Naive thymus-derived CD4-positive, alpha-beta T cell (primary cell): ENCODE results near the gene THSD4. TPM values are rescaled to one million over a fixed set of nuclear protein-coding genes. Genes with fewer than 3 reads are reported as not detected.

ENCODE experiments used
- ATAC-seq: fragments of 150-1000 bp; cut with Tn5 transposase; 2 replicates; pipeline ENCODE4 v1.10.0; 2021; ENCODE audit warnings: mild to moderate bottlenecking, moderate library complexity
- CTCF ChIA-PET: fragments of 350-600 bp; sonication (Branson Sonifier 250); formaldehyde crosslinking; loops from one replicate; lab custom pipeline; 2021; ENCODE audit warnings: antibody characterized with exemption; lab: Charles Lee
- POLR2A ChIA-PET: fragments of 350-600 bp; sonication (Branson Sonifier 250); formaldehyde crosslinking; loops from one replicate; lab custom pipeline; 2021; ENCODE audit warnings: antibody characterized with exemption, inconsistent platforms; lab: Charles Lee
- DNase-seq, 9 donors: peaks; one replicate each; pipeline versions ENCODE4 v3.0.0 to v3.0.0-alpha.2; 2020 to 2022; ENCODE audit warnings: mixed read lengths in 1 of 9
- H3K27ac ChIP-seq: one replicate; pipeline ENCODE4 v1.7.0; 2013; ENCODE audit warnings: mild to moderate bottlenecking, low read depth, low read length, moderate library complexity
- H3K27me3 ChIP-seq, 2 donors: one replicate each; pipeline ENCODE4 v1.7.0; 2013; ENCODE audit warnings: low read length in 2 of 2, mild to moderate bottlenecking in 2 of 2, moderate library complexity in 2 of 2; ENCODE audit not compliant: control insufficient read depth in 2 of 2, insufficient read depth in 2 of 2
- H3K36me3 ChIP-seq, 3 experiments: 1 replicate in 2 of 3; 2 replicates in 1 of 3; pipeline ENCODE4 v1.7.0; 2013; ENCODE audit warnings: low read length in 3 of 3, mild to moderate bottlenecking in 3 of 3, moderate library complexity in 1 of 3; ENCODE audit not compliant: insufficient read depth in 3 of 3, control insufficient read depth in 2 of 3
- H3K4me1 ChIP-seq, 2 donors: one replicate each; pipeline ENCODE4 v1.7.0; 2013; ENCODE audit warnings: low read length in 2 of 2, mild to moderate bottlenecking in 2 of 2, moderate library complexity in 1 of 2; ENCODE audit not compliant: control insufficient read depth in 2 of 2, insufficient read depth in 2 of 2
- H3K4me3 ChIP-seq: 2 replicates; pipeline ENCODE4 v1.7.0; 2013; ENCODE audit warnings: mild to moderate bottlenecking, low read length
- H3K9me3 ChIP-seq, 3 experiments: 1 replicate in 2 of 3; 2 replicates in 1 of 3; pipeline ENCODE4 v1.7.0; 2013; ENCODE audit warnings: low read length in 3 of 3; ENCODE audit not compliant: control insufficient read depth in 2 of 3
- H3K27ac Mint-ChIP-seq, 9 donors: one replicate each; pipeline ENCODE4 v1.8.0; 2020 to 2022; ENCODE audit warnings: mixed read lengths in 9 of 9, mild to moderate bottlenecking in 8 of 9, moderate library complexity in 5 of 9, inconsistent platforms in 2 of 9
- H3K27me3 Mint-ChIP-seq, 5 donors: one replicate each; pipeline ENCODE4 v1.8.0; 2021 to 2022; ENCODE audit warnings: mixed read lengths in 5 of 5, mild to moderate bottlenecking in 1 of 5
- H3K36me3 Mint-ChIP-seq, 5 donors: one replicate each; pipeline ENCODE4 v1.8.0; 2020 to 2022; ENCODE audit warnings: mixed read lengths in 5 of 5, mild to moderate bottlenecking in 3 of 5, inconsistent platforms in 1 of 5
- H3K4me1 Mint-ChIP-seq, 7 donors: one replicate each; pipeline ENCODE4 v1.8.0; 2020 to 2022; ENCODE audit warnings: mixed read lengths in 7 of 7, mild to moderate bottlenecking in 3 of 7, inconsistent platforms in 1 of 7
- H3K4me3 Mint-ChIP-seq, 10 donors: one replicate each; pipeline ENCODE4 v1.8.0; 2020 to 2022; ENCODE audit warnings: mild to moderate bottlenecking in 10 of 10, mixed read lengths in 10 of 10, moderate library complexity in 6 of 10, inconsistent platforms in 2 of 10
- H3K9me3 Mint-ChIP-seq, 11 donors: one replicate each; pipeline ENCODE4 v1.8.0; 2020 to 2022; ENCODE audit warnings: mixed read lengths in 11 of 11, mild to moderate bottlenecking in 4 of 11, inconsistent platforms in 1 of 11, moderate library complexity in 1 of 11
- intact Hi-C, 2 donors: fragments of 100-400 bp; cut with micrococcal nuclease; formaldehyde crosslinking; loops; one replicate each; pipeline ENCODE4 v1.15.1; 2023
- polyA plus RNA-seq, 2 donors: library from polyadenylated mRNA; unstranded; fragments of 300-500 nt; fragmentation: Illumina TruSeq; gene quantifications; one replicate each; pipeline ENCODE4 v1.2.3, GENCODE V29; 2021
- total RNA-seq, 6 experiments: library from RNA in 5 of 6; stranded (reverse) in 5 of 6; gene quantifications; 1 replicate in 5 of 6; 2 replicates in 1 of 6; pipeline ENCODE4 v1.2.3 and lab custom pipeline; 2021 to 2026

Gene THSD4
- total RNA-seq (not detected), polyA plus RNA-seq (not detected), total RNA-seq (lab: John Stamatoyannopoulos, UW) (not detected)

DNA sequence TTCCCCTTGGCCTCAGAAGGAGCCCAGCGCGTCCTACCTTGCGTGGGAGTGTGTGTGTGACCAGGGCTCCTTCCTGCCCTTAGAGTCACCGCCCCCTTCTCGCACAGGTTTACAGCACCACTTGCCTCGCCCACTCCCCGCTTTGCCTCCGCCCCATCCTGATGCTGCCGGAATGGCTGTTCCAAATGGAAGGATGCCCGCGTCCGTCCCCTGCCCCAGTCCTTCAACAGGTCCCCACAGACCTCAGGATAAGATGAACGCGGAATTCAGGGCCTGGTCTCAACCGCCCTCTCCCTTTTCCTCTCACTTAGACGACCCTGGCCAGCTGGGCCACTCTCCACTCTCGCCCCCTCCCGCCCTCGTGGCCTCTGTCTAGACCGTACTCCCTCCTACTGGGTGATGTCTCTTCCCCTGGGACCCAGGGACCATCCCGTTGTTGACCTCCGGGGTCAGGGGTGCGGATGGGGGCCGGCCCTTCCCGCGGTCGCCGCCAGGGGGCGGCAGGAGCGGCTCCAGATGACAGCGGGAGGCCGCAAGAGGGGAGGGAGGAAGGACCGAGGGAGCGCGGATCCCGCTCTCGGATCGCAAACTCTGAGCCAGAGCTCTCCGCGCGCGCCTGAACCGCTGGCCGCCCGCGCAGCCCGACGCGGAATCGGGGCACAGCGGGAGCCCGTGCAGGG, at the start of gene THSD4:
THSD4 (plus strand) TSS at position 585 of the 680 bp plus-strand sequence.
- Mint-ChIP-seq H3K4me3 (peak within 1 kb of the TSS; percentile 52 to 81 (median 72)), H3K36me3 (no peaks in the 10 kb centered on the region), H3K27me3 (peaks cover 52 to 63% (median 59%) of the 10 kb centered on the region in 5 donors), H3K9me3 (peaks cover 0 to 1% (median 0%) of the 10 kb centered on the region in 11 donors), H3K27ac (no peak within 1 kb of the TSS), H3K4me1 (peaks cover 6 to 10% (median 7%) of the 10 kb centered on the region in 7 donors)
- CTCF ChIA-PET = no interaction called here
- DNase-seq = peak in 8 of 9 donors; percentile 8 to 76 (median 30)
- Histone ChIP-seq H3K27me3 (peaks cover 3% of the 10 kb centered on the region in 2 donors), H3K4me3 (no peak within 1 kb of the TSS), H3K9me3 (no peaks in the 10 kb centered on the region), H3K4me1 (peaks cover 0 to 7% of the 10 kb centered on the region in 2 donors), H3K27ac (no peak within 1 kb of the TSS), H3K36me3 (no peaks in the 10 kb centered on the region)
- intact Hi-C loops = loop anchor here (1.0 to 10.0 kb wide), 2 partner anchors 325 to 1040 kb away; no protein-coding TSS in a partner anchor
- POLR2A ChIA-PET = no interaction called here
- peak; percentile 75 for ATAC-seq

DNA sequence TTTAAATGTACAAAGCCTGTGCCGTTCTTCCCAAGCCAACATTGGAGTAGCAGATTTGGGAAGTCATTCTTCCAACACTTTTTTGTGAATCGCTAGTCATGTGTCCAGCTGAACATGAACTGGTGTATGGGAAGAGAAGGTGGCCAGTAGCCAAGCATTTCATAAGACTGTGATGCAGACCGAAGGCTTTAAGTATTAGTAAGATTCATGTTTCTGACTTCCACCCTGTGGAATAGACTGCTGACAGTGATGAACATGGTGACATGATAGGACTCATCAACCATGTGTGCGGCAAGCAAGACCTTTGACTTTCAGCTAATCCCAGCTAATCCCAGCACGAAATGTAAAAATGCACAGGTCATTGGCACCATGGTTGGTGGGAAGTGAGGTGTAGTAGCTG, 48.3 kb upstream of the THSD4 start:
- Mint-ChIP-seq H3K4me1 (no peaks in the 10 kb centered on the region), H3K36me3 (no peaks in the 10 kb centered on the region), H3K9me3 (peaks cover 0 to 5% (median 0%) of the 10 kb centered on the region in 11 donors), H3K27me3 (peaks cover 3 to 49% (median 33%) of the 10 kb centered on the region in 5 donors), H3K4me3 (no peak overlapping the region), H3K27ac (no peak overlapping the region)
- intact Hi-C loops = no loop called here
- Histone ChIP-seq H3K27ac (no peak overlapping the region), H3K4me1 (no peaks in the 10 kb centered on the region), H3K4me3 (no peak overlapping the region), H3K9me3 (no peaks in the 10 kb centered on the region), H3K36me3 (no peaks in the 10 kb centered on the region), H3K27me3 (no peaks in the 10 kb centered on the region)
- no peak for ATAC-seq
- CTCF ChIA-PET = no interaction called here
- POLR2A ChIA-PET = no interaction called here
- DNase-seq = no peak

DNA sequence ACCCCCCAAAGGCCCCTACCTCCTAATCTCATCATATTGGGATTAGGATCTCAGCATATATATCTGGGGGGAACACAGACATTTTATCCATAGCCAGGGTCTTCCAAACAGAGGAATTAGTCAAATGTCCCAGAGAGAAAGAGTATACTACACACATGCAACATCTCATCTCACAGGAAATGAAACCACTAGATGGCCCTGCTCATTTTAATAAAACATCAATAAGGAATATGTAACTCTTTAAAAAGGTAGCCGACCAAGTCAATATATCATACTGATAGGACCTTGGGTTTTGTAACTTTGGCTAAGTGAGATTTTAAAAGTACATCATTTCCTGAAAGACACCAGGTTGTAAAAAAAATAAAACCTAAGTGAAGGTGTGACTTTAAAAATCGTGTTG, 45.6 kb upstream of the THSD4 start:
- H3K9me3 ChIP-seq = no peaks in the 10 kb centered on the region
- H3K36me3 ChIP-seq = no peaks in the 10 kb centered on the region
- Mint-ChIP-seq H3K27me3 (peaks cover 0 to 52% (median 40%) of the 10 kb centered on the region in 5 donors), H3K4me1 (no peaks in the 10 kb centered on the region), H3K36me3 (no peaks in the 10 kb centered on the region), H3K9me3 (peaks cover 0 to 13% (median 0%) of the 10 kb centered on the region in 11 donors), H3K27ac (no peak overlapping the region), H3K4me3 (no peak overlapping the region)
- ATAC-seq (no peak), DNase-seq (no peak)
- ChIA-PET POLR2A (no interaction called here), CTCF (no interaction called here)
- H3K4me3 ChIP-seq = no peak overlapping the region
- H3K27ac ChIP-seq = no peak overlapping the region
- no peaks in the 10 kb centered on the region for H3K4me1 ChIP-seq
- no peaks in the 10 kb centered on the region for H3K27me3 ChIP-seq
- intact Hi-C loops = no loop called here

DNA sequence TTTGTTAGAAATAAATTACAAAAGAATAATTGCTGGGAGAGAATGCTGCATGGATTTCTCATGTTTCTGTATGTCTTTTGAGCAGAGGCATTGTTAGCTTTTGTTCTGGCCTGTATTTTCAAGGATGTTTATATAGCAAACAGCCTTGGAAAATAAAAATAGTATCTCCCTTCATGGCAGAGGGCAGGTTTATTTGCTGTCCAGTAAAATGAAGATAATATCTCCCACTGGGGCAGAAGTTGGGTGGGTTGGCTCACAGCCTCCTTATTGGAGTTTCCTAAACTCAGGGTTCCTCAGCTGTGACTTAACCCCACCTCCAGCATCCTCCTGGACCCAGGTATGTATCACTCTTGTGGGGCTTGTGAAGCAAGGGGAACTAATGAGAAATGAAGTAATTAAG, 43.7 kb upstream of the THSD4 start:
- no peak for ATAC-seq
- intact Hi-C loops = no loop called here
- H3K4me1 ChIP-seq = no peaks in the 10 kb centered on the region

DNA sequence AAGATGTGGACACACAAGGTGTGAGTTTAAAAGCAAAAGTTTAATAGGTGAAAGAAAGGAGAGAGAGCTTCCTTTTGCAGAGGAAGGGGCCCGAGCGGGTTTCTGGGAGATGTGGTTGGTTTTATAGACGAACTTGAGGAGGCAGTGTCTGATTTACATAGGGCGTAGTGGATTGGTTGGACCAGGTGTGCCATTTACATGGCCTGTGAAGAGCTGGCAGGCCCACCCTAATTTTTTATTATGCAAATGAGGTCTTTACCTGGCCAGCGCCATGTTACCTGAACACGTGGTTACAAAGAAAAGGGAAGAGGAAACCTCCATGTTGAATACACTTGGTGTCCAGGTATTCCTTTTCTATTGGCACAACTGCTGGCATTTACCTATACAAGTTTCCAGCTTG, 42.8 kb upstream of the THSD4 start:
- ATAC-seq = no peak

More for the DNA sequence above, 43.7 kb upstream of the THSD4 start:
- peaks cover 0 to 54% (median 34%) of the 10 kb centered on the region in 5 donors for H3K27me3 Mint-ChIP-seq
- POLR2A ChIA-PET = no interaction called here
- peaks cover 0 to 13% (median 0%) of the 10 kb centered on the region in 11 donors for H3K9me3 Mint-ChIP-seq
- Histone ChIP-seq H3K27ac (no peak overlapping the region), H3K9me3 (no peaks in the 10 kb centered on the region), H3K27me3 (no peaks in the 10 kb centered on the region), H3K36me3 (no peaks in the 10 kb centered on the region), H3K4me3 (no peak overlapping the region)
- H3K4me3 Mint-ChIP-seq = no peak overlapping the region
- CTCF ChIA-PET = no interaction called here
- no peak for DNase-seq
- no peaks in the 10 kb centered on the region for H3K4me1 Mint-ChIP-seq
- no peak overlapping the region for H3K27ac Mint-ChIP-seq
- no peaks in the 10 kb centered on the region for H3K36me3 Mint-ChIP-seq

DNA sequence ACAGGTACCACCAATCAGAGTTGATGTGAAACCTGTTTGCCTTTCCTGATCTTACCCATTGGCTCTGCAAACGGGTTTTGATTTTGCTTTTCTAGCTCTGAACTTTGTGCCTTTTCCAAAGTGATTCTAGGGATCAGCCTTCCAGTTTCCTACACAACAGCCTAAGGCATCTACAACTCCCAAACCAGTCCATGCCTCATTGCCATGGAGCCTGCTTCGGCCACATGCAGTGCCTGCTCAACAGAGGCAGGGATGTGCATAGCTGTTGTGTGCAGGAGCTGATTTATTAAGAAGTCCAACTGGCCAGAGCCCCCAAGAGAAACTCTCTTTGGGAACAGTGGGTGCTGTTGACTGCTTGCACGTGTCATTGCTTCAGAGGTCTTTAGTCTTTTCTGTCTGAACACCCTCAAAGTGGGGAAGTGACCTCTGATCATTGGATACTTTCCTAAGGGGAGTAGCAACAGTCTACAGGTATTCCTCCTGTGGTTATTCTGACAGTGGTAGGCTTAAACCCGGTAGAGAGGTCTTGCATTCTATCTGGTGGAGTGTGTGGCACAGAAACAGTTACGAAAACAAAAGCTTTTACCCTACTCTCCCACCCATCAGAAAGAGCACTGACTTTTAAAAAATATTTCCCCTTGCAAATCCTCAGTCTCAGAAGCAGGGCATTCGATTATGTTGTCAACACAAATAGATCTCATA, 36.6 kb upstream of the THSD4 start:
- Histone ChIP-seq H3K4me3 (no peak overlapping the region), H3K27me3 (no peaks in the 10 kb centered on the region), H3K27ac (no peak overlapping the region), H3K9me3 (no peaks in the 10 kb centered on the region), H3K36me3 (no peaks in the 10 kb centered on the region), H3K4me1 (no peaks in the 10 kb centered on the region)
- peaks cover 0 to 46% (median 35%) of the 10 kb centered on the region in 5 donors for H3K27me3 Mint-ChIP-seq
- no peak overlapping the region for H3K4me3 Mint-ChIP-seq
- CTCF ChIA-PET = no interaction called here
- DNase-seq (no peak), ATAC-seq (no peak)
- H3K27ac Mint-ChIP-seq = no peak overlapping the region
- POLR2A ChIA-PET = no interaction called here
- H3K9me3 Mint-ChIP-seq = peaks cover 0 to 19% (median 4%) of the 10 kb centered on the region in 11 donors
- intact Hi-C loops = no loop called here
- no peaks in the 10 kb centered on the region for H3K4me1 Mint-ChIP-seq
- H3K36me3 Mint-ChIP-seq = no peaks in the 10 kb centered on the region

More for the DNA sequence above, 42.8 kb upstream of the THSD4 start:
- H3K36me3 Mint-ChIP-seq = no peaks in the 10 kb centered on the region
- H3K9me3 Mint-ChIP-seq = peaks cover 0 to 13% (median 0%) of the 10 kb centered on the region in 11 donors
- H3K4me3 ChIP-seq = no peak overlapping the region
- POLR2A ChIA-PET = no interaction called here
- H3K4me1 ChIP-seq = no peaks in the 10 kb centered on the region
- peaks cover 0 to 45% (median 33%) of the 10 kb centered on the region in 5 donors for H3K27me3 Mint-ChIP-seq
- H3K9me3 ChIP-seq = no peaks in the 10 kb centered on the region
- no peaks in the 10 kb centered on the region for H3K4me1 Mint-ChIP-seq
- CTCF ChIA-PET = interaction anchor here (0.6 kb wide), 1 partner anchor 11 kb away, joined by 3 read pairs; no protein-coding TSS in a partner anchor
- H3K27me3 ChIP-seq = no peaks in the 10 kb centered on the region
- no peak for DNase-seq
- H3K36me3 ChIP-seq = no peaks in the 10 kb centered on the region
- H3K4me3 Mint-ChIP-seq = no peak overlapping the region
- intact Hi-C loops = no loop called here
- H3K27ac Mint-ChIP-seq = no peak overlapping the region
- no peak overlapping the region for H3K27ac ChIP-seq
